Stimulated activated naive CD8-positive, alpha-beta T cell treated with anti-CD3 and anti-CD28 coated beads, Interleukin-15, amount 100 ng/mL, for 72 hours (primary cell): ENCODE results near the gene CFDP1.

Experiments used
- ATAC-seq: fragments of 150-1000 bp; cut with Tn5 transposase; 2 replicates; pipeline ENCODE4 v1.10.0; 2021; ENCODE audit warnings: mild to moderate bottlenecking, moderate library complexity
- DNase-seq, 2 donors: peaks; one replicate each; pipeline ENCODE4 v3.0.0; 2021 to 2022
- H3K27ac Mint-ChIP-seq, 2 donors: one replicate each; pipeline ENCODE4 v1.8.0; 2022; ENCODE audit warnings: mild to moderate bottlenecking in 2 of 2, mixed read lengths in 2 of 2, moderate library complexity in 2 of 2
- H3K27me3 Mint-ChIP-seq: one replicate; pipeline ENCODE4 v1.8.0; 2022; ENCODE audit warnings: mixed read lengths
- H3K4me1 Mint-ChIP-seq: one replicate; pipeline ENCODE4 v1.8.0; 2022; ENCODE audit warnings: mild to moderate bottlenecking, mixed read lengths
- H3K4me3 Mint-ChIP-seq, 2 donors: one replicate each; pipeline ENCODE4 v1.8.0; 2022; ENCODE audit warnings: mild to moderate bottlenecking in 2 of 2, mixed read lengths in 2 of 2, moderate library complexity in 1 of 2
- H3K9me3 Mint-ChIP-seq, 2 donors: one replicate each; pipeline ENCODE4 v1.8.0; 2022; ENCODE audit warnings: mixed read lengths in 2 of 2

Gene CFDP1

DNA sequence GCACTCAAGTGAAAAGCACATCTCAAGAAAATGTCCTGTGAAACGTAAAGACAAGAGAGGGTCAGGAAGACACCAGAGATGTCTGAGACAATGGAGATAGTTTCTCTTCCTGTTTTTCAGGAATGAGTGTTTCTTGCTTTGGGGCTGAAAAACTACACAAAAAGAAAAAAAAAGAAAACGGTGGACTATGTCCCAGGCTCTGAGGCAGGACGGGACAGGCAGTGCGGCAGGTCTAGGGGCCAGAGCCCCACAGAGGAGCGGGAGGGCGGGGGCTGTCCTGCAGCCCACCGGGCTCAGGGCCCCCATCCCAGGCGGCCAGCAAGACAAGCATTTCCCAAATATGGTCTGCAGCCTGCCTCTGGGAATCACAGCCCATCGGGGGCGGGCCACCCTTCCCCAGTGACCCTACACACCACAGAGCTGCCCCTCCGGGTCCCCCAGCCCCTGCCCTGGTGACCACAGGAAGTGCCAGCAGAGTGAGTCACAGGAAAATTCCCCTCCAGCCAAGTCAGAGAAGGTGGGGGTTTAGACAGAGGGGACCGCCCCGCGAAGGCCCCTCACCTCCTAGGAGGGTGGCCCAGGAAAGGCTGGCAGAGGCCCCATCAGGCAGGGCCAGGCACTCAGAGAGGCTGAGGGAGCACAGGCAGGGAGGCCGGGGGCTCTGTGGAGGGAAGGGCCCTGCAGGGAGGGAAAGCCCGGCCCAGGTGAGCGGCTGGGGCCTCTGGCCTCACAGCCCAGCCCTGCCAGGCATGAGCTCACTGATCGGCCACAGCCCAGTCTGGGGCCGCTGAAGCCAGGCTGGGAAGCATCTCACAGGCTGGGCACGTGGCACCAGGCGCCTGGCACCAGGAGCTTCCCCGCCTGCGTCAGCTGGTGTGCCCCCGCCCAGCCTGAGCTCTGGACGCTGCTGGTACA is 188.2 kb downstream of the CFDP1 start:
- Mint-ChIP-seq H3K9me3 (no peaks in the 10 kb centered on the region), H3K4me1 (peaks cover 13% of the 10 kb centered on the region), H3K4me3 (no peak overlapping the region), H3K27me3 (peaks cover 54% of the 10 kb centered on the region), H3K27ac (no peak overlapping the region)
- peak; percentile 33 for ATAC-seq
- DNase-seq: no peak

DNA sequence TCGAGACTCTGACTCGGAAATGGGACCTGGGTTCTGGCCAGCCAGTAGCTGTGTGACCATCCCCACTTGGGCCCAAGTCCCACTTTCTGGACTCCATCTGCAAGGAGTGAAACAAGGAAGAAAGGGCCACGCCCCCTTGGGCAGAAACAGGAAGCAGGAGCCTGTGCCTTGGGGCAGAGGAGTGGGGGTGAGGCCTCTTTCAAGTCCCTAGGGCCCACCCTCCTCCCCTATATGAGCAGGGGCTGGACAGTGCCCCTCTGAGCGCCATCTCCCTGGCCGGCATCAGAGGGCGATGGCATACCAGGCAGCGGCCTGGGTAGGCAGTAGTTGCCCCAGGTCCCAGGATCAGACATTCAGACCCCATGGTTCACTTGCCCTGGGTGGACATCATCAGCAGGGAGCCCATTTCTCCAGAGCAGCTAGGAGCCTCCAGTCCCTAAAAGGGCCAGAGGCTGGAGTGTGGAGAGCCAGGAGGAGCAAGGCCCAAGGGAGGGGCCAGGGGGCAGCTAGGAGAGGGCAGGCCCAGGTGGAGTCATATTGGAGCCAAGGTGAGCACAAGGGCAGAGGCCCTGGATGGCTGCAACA is 189.0 kb downstream of the CFDP1 start:
- no peak for DNase-seq
- no peak for ATAC-seq
- Mint-ChIP-seq H3K27ac (peak overlapping the region in 1 of 2 donors; percentile 28), H3K4me1 (peaks cover 11% of the 10 kb centered on the region), H3K4me3 (no peak overlapping the region), H3K9me3 (no peaks in the 10 kb centered on the region), H3K27me3 (peaks cover 46% of the 10 kb centered on the region)
